GM19455 (cell line): ENCODE measurements around the gene EPPIN.

Experiments
- ATAC-seq: cut with Tn5 transposase; IDR thresholded peaks from one replicate; pipeline ENCODE4 v1.9.1; 2021; ENCODE audit not compliant: unreplicated experiment

The EPPIN gene

GRCh38 chr20:45539382-45539781 lies 7.8 kb downstream of the EPPIN start, which contains the start of gene WFDC6:
TSS of gene WFDC6 (minus strand) at chr20:45539482. CDS start at chr20:45539407, 75 bp downstream.
- no peak for ATAC-seq

GRCh38 chr20:45538209-45538799 lies 8.9 kb downstream of the EPPIN start:
- ATAC-seq: no peak

- no peak for ATAC-seq
Measured at GRCh38 chr20:45527294-45527693, 19.9 kb downstream of the EPPIN start.

GRCh38 chr20:45523821-45524220 lies 23.4 kb downstream of the EPPIN start:
- ATAC-seq: no peak

DNA sequence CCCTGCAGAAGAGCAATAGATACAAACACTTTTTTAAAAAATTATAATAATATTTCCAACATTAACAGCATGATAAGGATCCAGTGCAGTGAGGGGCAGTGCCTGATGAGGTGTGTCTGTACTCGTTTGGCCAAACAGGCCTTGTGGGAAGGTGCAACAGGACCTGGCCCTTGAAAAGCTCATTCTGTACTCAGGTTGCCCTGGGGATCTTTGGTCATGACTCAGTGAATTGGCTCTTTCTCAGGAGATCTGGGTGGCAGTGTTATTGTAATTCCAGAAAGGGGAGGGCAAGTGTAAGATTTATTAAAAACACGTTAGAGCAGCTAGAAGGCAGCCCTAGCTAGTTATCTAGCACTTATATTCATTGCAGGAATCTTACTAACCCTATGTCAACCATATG lies 28.9 kb downstream of the EPPIN start:
- no peak for ATAC-seq

- ATAC-seq: no peak
Measured at GRCh38 chr20:45515147-45515913, 31.9 kb downstream of the EPPIN start, which contains the start of gene SPINT3. TSS of gene SPINT3 (minus strand) at chr20:45515622. CDS start at chr20:45515608, 14 bp downstream.

DNA sequence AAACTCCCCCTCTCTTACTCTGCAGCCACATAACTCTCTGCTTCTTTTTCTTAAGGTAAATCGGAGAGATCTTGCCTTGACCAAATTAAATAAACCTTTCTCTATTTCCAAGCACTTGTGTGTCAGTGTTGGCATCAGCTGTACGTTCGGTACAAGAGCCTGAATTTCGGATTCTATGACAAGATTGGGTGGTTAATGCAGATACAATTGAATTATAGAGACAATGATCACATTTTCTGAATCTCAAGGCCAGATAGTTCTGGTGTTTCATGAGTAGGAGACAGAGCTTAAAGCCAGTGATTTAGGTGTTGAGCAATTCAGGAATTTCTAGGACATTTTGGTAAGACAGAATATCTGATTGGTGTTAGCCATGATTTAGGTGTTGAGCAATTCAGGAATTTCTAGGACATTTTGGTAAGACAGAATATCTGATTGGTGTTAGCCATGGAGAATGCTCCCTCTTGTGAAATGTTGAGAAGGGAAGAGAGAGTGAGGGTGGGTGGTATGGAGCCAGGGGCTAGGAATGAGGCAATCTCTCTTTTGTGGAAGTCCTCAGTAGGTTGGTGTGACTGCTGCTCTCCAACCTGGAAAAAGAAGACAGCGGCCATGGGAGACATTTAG lies 36.8 kb downstream of the EPPIN start:
- ATAC-seq: no peak

DNA sequence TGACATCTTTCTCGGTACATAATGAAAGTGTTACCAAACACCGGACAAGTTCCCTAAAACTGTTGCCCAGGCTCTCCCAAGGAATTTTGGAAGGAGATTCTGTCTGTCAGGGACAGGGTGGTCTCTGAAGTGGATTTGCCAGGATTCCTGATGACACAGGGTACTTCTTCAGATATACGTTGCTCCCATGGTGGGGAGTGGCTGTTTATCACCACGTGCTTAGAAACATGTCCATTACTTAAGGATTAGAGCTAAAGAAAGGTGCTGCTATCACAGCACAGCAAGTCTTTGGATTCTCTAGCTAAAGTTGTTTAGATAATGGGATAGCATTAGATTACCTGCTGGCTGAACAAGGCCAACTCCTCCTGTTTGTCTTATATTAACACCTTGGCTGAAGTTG lies 38.1 kb downstream of the EPPIN start:
- ATAC-seq: no peak

DNA sequence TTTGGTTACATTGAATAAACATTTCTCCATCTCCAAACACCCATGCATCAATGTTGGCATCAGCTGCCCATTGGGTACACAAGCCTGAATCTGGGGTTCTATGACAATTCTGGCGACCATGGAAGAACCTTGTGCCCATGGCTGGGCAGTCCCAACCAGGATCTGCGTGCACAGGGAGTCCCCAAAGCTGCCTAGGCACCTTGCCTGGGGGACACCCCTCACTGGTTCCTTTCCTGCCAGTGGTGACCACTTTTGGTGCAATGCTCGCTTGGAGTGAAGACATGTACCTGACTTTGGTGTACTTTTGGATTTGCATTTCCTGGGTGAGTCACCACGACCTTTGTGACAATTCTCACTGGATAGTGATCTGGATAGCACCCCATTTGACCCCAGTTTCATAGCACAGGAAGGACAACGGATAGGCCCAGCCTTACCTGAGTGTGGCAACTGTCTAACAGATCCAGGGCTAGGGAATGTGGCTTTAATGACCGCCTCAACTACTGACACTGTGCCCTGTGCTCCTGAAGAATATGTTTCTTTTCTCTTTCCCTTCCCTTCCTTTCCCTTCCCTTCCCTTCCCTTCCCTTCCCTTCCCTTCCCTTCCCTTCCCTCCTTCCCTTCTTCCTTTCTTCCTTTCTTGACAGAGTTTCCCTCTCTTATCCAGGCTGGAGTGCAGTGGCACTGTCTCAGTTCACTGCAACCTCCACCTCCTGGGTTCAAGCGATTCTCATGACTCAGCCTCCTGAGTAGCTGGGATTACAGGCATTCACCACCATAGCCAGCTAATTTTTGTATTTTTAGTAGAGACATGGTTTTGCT lies 38.9 kb downstream of the EPPIN start:
- no peak for ATAC-seq

DNA sequence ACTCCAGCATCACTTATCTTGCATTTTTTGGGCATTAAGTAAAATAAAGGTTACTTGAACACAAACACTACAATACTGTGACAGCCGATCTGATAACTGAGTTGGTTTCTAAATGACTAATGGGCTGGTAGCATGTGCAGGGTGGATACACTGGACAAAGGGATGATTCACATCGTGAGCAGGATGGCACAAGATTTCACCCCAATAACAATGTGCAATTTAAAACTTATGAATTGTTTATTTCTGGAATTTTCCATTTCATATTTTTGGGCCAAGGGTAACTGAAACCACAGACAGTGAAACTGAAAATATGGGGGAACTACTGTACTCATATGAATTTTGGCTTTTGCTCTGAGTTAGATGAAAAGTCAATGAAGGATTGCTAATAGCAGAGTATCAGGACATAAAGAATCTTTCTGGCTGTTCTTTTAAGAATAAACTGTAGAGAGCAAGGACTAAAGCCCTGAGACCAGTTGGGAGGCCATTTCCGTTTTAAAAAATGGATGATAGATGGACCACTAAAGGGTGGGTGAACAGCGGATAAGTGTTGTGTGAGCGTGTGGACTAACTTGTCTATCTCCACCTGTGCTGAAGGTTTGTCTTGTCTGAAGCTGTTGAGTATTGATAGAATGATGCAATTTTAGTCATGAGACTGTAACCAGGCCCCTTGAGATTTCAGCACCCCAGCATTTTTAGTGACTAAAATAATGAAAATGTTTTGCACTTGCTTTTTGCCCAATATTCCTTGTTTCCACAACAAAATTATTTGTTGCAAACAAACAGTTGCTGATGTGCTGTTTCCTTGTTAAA lies 40.0 kb downstream of the EPPIN start:
- ATAC-seq: no peak

GRCh38 chr20:45506398-45506797 lies 40.8 kb downstream of the EPPIN start:
- ATAC-seq: no peak

DNA sequence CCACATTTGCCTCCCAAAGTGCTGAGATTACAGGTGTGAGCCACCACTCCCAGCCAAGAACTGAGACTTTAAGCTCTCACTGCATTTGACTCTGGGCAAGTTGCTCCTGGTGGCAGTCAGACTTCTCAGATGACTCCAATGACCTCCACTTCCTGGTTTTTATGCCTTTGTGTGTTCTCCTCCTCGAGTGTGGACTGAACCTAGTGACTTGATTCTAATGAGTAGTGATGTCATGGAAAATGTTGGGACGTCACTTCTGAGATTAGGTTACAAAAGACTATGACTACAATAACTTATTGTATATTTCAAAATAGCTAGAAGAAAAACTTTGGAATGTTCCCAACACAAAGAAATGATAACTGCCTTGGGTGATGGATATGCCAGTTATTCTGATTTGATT lies 43.8 kb downstream of the EPPIN start:
- no peak for ATAC-seq

DNA sequence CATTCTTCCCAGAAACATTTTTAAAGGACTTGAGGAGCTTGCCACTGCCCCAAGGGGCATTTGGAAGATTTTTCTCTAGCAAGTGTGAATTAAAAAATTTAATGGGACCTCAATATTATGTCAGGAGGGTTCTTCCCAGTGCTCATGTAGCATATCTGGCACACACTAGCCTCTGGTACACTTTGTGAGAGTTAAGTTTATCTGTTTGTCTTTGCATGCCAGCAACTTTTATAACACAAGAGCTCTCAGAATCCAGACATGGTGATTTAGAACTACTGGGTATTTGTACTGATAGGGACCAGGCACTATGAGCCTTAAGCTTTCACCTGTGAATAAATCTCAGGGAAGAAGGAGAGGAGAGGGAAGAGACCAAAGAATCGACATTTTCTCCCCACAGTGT lies 44.6 kb downstream of the EPPIN start:
- ATAC-seq: no peak

- no peak for ATAC-seq
Measured at GRCh38 chr20:45501600-45501999, 45.6 kb downstream of the EPPIN start.

- ATAC-seq: no peak
Measured at GRCh38 chr20:45500022-45500421, 47.2 kb downstream of the EPPIN start.

- no peak for ATAC-seq
Measured at GRCh38 chr20:45497971-45498494, 49.2 kb downstream of the EPPIN start.

DNA sequence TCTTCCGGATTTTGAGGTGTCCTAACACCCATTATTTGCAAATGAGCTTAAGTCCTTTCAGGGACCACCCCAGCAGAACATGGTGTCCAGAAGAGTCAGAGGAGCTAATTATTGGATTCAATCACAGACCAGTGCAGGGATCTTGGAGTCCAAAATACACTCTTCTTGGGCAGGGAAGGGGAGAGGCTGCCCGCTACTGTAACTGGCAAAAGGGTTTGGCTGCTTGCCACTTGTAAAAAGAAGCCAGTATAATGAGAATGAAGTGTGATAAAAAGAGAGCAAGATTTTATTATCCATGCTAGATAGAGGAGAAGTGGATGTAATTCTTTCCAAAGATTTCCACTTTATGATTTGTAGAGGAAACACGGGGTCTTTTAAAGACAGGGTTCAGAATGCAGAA lies 51.0 kb downstream of the EPPIN start:
- no peak for ATAC-seq

GRCh38 chr20:45495501-45495941 lies 51.7 kb downstream of the EPPIN start:
- ATAC-seq: no peak
